Smooth muscle cell of the umbilical artery (primary cell): Measurements from ENCODE around the gene ZNF440. TPM values are rescaled to one million over a fixed set of nuclear protein-coding genes. Genes with fewer than 3 reads are reported as not detected.

Experiments used
- total RNA-seq: library from RNA; depleted of rRNA; stranded (reverse); fragments of >200 nt; gene quantifications from 2 replicates; pipeline ENCODE4 v1.2.3, GENCODE V29; 2014

Gene ZNF440
- total RNA-seq = 9.8 and 11.9 TPM in 2 replicates

GRCh38 chr19:11814029-11814699 lies at the start of gene ZNF440:
TSS of gene ZNF440 (plus strand) at chr19:11814273. CDS start at chr19:11814448, 175 bp downstream.

GRCh38 chr19:11766597-11767591 lies 47.2 kb upstream of the ZNF440 start, which contains the start of gene ZNF441:
TSS of gene ZNF441 (plus strand) at chr19:11767000. CDS start at chr19:11767194, 194 bp downstream.

GRCh38 chr19:11798391-11799330 lies 15.4 kb upstream of the ZNF440 start, which contains the start of gene ZNF491:
TSS of gene ZNF491 (plus strand) at chr19:11798523. CDS start at chr19:11805954, 7,431 bp downstream.

GRCh38 chr19:11848594-11849469 lies 34.8 kb downstream of the ZNF440 start, which contains the start of gene ZNF439:
TSS of gene ZNF439 (plus strand) at chr19:11848726. CDS start at chr19:11848868, 142 bp downstream.

Other genes with a start within 250 kb of the ZNF440 start
- 0.59 TPM in 1 of 2 replicates, not detected in the other for gene ACP5, start 236.6 kb upstream of the ZNF440 start, total RNA-seq
- 22.1 and 27.0 TPM in 2 replicates for gene ZNF627, start 216.8 kb upstream of the ZNF440 start, total RNA-seq
- gene ZNF823, start 75.3 kb upstream of the ZNF440 start, total RNA-seq = 5.6 and 6.4 TPM in 2 replicates
- gene ZNF441, start 47.3 kb upstream of the ZNF440 start, total RNA-seq = 8.1 and 14.0 TPM in 2 replicates
- 4.4 and 5.3 TPM in 2 replicates for gene ZNF491, start 15.8 kb upstream of the ZNF440 start, total RNA-seq
- 8.9 and 11.0 TPM in 2 replicates for gene ZNF439, start 34.5 kb downstream of the ZNF440 start, total RNA-seq
- 19.3 and 20.1 TPM in 2 replicates for gene ZNF69, start 73.5 kb downstream of the ZNF440 start, total RNA-seq
- gene ZNF700, start 110.8 kb downstream of the ZNF440 start, total RNA-seq = 9.2 and 11.9 TPM in 2 replicates
- gene ZNF763, start 150.8 kb downstream of the ZNF440 start, total RNA-seq = 1.2 and 2.7 TPM in 2 replicates
- 4.2 and 5.0 TPM in 2 replicates for gene ZNF433, start 221.4 kb downstream of the ZNF440 start, total RNA-seq
- 0.18 TPM in 1 of 2 replicates, not detected in the other for gene ZNF878, start 238.7 kb downstream of the ZNF440 start, total RNA-seq